PC-3 (cell line): ENCODE data around the gene DRC3. TPM values are rescaled to one million over a fixed set of nuclear protein-coding genes. Genes with fewer than 3 reads are reported as not detected.

ENCODE experiments used
- ATAC-seq: fragments of 200-7000 bp; cut with Tn5 transposase; 2 replicates; pipeline ENCODE4 v1.9.1; 2020; ENCODE audit warnings: mild to moderate bottlenecking, moderate library complexity
- BruUV-seq: library from RNA; stranded (reverse); fragments of 400-500 nt; replicated peaks from 2 replicates; lab custom pipeline; 2021; lab: Mats Ljungman, UMichigan
- CTCF ChIA-PET: fragments of 300-600 bp; sonication (Branson Sonifier 250); formaldehyde crosslinking; loops from one replicate; lab custom pipeline; 2022; ENCODE audit warnings: antibody characterized with exemption; lab: Charles Lee
- POLR2A ChIA-PET: fragments of 300-600 bp; sonication (Branson Sonifier 250); formaldehyde crosslinking; loops from one replicate; lab custom pipeline; 2022; ENCODE audit warnings: antibody characterized with exemption; ENCODE audit not compliant: unreplicated experiment; lab: Charles Lee
- DNase-seq: peaks from one replicate; pipeline ENCODE4 v3.0.0-alpha.2; 2015
- H2AFZ ChIP-seq: fragments of 300-600 bp; sonication (generic); 2 replicates; pipeline ENCODE4 v1.6.0; 2016; ENCODE audit warnings: antibody characterized with exemption, low read length
- H3F3A ChIP-seq: fragments of 300-600 bp; sonication (generic); one replicate; pipeline ENCODE4 v1.6.0; 2017; ENCODE audit warnings: antibody characterized with exemption, low read length, control low read depth, mild to moderate bottlenecking; ENCODE audit not compliant: unreplicated experiment
- H3K27ac ChIP-seq: fragments of 300-600 bp; sonication (generic); 2 replicates; pipeline ENCODE4 v1.5.1; 2016; ENCODE audit warnings: mild to moderate bottlenecking, low read length
- H3K27me3 ChIP-seq: fragments of 300-600 bp; sonication (generic); 2 replicates; pipeline ENCODE4 v1.6.1; 2016; ENCODE audit warnings: low read length, mixed read lengths
- H3K36me3 ChIP-seq: fragments of 300-600 bp; sonication (generic); 2 replicates; pipeline ENCODE4 v1.6.1; 2016; ENCODE audit warnings: low read depth, mixed run types, low read length, mixed read lengths
- H3K4me1 ChIP-seq: fragments of 300-600 bp; sonication (generic); 2 replicates; pipeline ENCODE4 v1.5.1; 2016; ENCODE audit warnings: low read length; ENCODE audit not compliant: insufficient read depth
- H3K4me2 ChIP-seq: fragments of 300-600 bp; sonication (generic); 2 replicates; pipeline ENCODE4 v1.6.0; 2016; ENCODE audit warnings: low read length
- H3K4me3 ChIP-seq: fragments of 300-600 bp; sonication (generic); 2 replicates; pipeline ENCODE4 v1.5.1; 2016; ENCODE audit warnings: mild to moderate bottlenecking, low read length, mixed read lengths
- H3K79me2 ChIP-seq: fragments of 300-600 bp; sonication (generic); 2 replicates; pipeline ENCODE4 v1.6.1; 2017; ENCODE audit warnings: low read length, mixed read lengths
- H3K9ac ChIP-seq: fragments of 300-600 bp; sonication (generic); 2 replicates; pipeline ENCODE4 v1.6.0; 2016; ENCODE audit warnings: mild to moderate bottlenecking, low read length
- H3K9me2 ChIP-seq: fragments of 300-600 bp; sonication (generic); replicated peaks from 2 replicates; pipeline ENCODE4 v1.6.1; 2016; ENCODE audit warnings: mixed run types, low read length, mixed read lengths
- H3K9me3 ChIP-seq: fragments of 300-600 bp; sonication (generic); 2 replicates; pipeline ENCODE4 v1.6.1; 2016; ENCODE audit warnings: low read length, mixed read lengths
- H4K20me1 ChIP-seq: fragments of 300-600 bp; sonication (generic); 2 replicates; pipeline ENCODE4 v1.6.1; 2016; ENCODE audit warnings: low read length, mixed read lengths
- EZH2 ChIP-seq: fragments of 300-600 bp; sonication (generic); IDR thresholded peaks from one replicate; pipeline ENCODE4 v1.6.1; 2017; ENCODE audit warnings: antibody characterized with exemption, mild to moderate bottlenecking, low read length; ENCODE audit not compliant: unreplicated experiment
- EZH2phosphoT487 ChIP-seq: fragments of 300-600 bp; sonication (generic); IDR thresholded peaks from 2 replicates; pipeline ENCODE4 v1.6.1; 2018; ENCODE audit warnings: mild to moderate bottlenecking, antibody characterized with exemption, low read length, borderline replicate concordance
- intact Hi-C: fragments of 100-400 bp; cut with micrococcal nuclease; formaldehyde crosslinking; loops from 2 replicates; pipeline ENCODE4 v1.9.0; 2023
- total RNA-seq: library from RNA; depleted of rRNA; stranded (reverse); fragments of >200 nt; gene quantifications from 2 replicates; pipeline ENCODE4 v1.2.3, GENCODE V29; 2014
- TF ChIP-seq, protein P1 (sequence below): fragments of 300-600 bp; sonication (generic); conservative IDR thresholded peaks from 2 replicates; pipeline ENCODE4 v1.5.1; 2017; ENCODE audit warnings: antibody characterized with exemption, low read depth, mild to moderate bottlenecking, low read length

The DRC3 gene
- total RNA-seq, 1 experiment from 2014 or later = 1.9 TPM

GRCh38 chr17:17928398-17929287, 44.0 kb upstream of the DRC3 start:
- Histone ChIP-seq H3K4me3 (no peak overlapping the region), H2AFZ (no peak overlapping the region), H3K9me2 (no peaks in the 10 kb centered on the region), H3K4me2 (no peak overlapping the region), H4K20me1 (no peaks in the 10 kb centered on the region), H3K79me2 (peaks cover 84% of the 10 kb centered on the region), H3F3A (no peaks in the 10 kb centered on the region), H3K27me3 (no peaks in the 10 kb centered on the region), H3K27ac (no peak overlapping the region), H3K9ac (no peak overlapping the region), H3K4me1 (0 out of 2 replicates have a peak, but pooled peaks cover 6% of the 10 kb centered on the region), H3K36me3 (no peaks in the 10 kb centered on the region), H3K9me3 (no peaks in the 10 kb centered on the region)
- ChIA-PET POLR2A (no interaction called here), CTCF (no interaction called here)
- TF ChIP-seq, protein P1, sequence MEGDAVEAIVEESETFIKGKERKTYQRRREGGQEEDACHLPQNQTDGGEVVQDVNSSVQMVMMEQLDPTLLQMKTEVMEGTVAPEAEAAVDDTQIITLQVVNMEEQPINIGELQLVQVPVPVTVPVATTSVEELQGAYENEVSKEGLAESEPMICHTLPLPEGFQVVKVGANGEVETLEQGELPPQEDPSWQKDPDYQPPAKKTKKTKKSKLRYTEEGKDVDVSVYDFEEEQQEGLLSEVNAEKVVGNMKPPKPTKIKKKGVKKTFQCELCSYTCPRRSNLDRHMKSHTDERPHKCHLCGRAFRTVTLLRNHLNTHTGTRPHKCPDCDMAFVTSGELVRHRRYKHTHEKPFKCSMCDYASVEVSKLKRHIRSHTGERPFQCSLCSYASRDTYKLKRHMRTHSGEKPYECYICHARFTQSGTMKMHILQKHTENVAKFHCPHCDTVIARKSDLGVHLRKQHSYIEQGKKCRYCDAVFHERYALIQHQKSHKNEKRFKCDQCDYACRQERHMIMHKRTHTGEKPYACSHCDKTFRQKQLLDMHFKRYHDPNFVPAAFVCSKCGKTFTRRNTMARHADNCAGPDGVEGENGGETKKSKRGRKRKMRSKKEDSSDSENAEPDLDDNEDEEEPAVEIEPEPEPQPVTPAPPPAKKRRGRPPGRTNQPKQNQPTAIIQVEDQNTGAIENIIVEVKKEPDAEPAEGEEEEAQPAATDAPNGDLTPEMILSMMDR = no peak
- TF ChIP-seq EZH2 (no peak), EZH2phosphoT487 (no peak)
- no peak for DNase-seq
- intact Hi-C loops = no loop called here
- no peak for ATAC-seq
- no TSS peak for BruUV-seq

GRCh38 chr17:17929655-17930380, 42.8 kb upstream of the DRC3 start:
- CTCF ChIA-PET = no interaction called here
- peaks cover 86% of the 10 kb centered on the region for H3K79me2 ChIP-seq
- no peak overlapping the region for H3K4me2 ChIP-seq
- H3K27me3 ChIP-seq = no peaks in the 10 kb centered on the region
- intact Hi-C loops = no loop called here
- no peak for DNase-seq
- ATAC-seq = no peak
- no peak overlapping the region for H3K4me3 ChIP-seq
- H3K36me3 ChIP-seq = no peaks in the 10 kb centered on the region
- POLR2A ChIA-PET = no interaction called here
- H3K9ac ChIP-seq = no peak overlapping the region
- no TSS peak for BruUV-seq
- H2AFZ ChIP-seq = no peak overlapping the region
- no peaks in the 10 kb centered on the region for H3K9me2 ChIP-seq
- no peaks in the 10 kb centered on the region for H3F3A ChIP-seq
- no peaks in the 10 kb centered on the region for H3K9me3 ChIP-seq
- no peaks in the 10 kb centered on the region for H4K20me1 ChIP-seq
- TF ChIP-seq, protein P1 = no peak
- TF ChIP-seq EZH2phosphoT487 (no peak), EZH2 (no peak)
- H3K27ac ChIP-seq = no peak overlapping the region
- peaks cover 10% of the 10 kb centered on the region for H3K4me1 ChIP-seq
